ENCODE data around the gene NDUFA13.

GRCh38 chr19:19533841-19534240 is 17.8 kb downstream of the NDUFA13 start:
- TF ChIP-seq CTCF (IDR thresholded peaks at IDR 0.05) (no peak), POLR2AphosphoS5 (IDR thresholded peaks at IDR 0.05) (no peak), EP300 (IDR thresholded peaks at IDR 0.05) (no peak), POLR2A (IDR thresholded peaks at IDR 0.05) (no peak)

Data from gastroesophageal sphincter (tissue), 3 donors.